ENCODE results near the gene RGSL1.

- no peak for TF ChIP-seq CTCF (conservative IDR thresholded peaks at IDR 0.05 in 1 of 2, IDR thresholded peaks at IDR 0.05 in 1 of 2; ENCODE audit: extremely low read depth in 1 of 2, insufficient read depth in 1 of 2, low read depth in 1 of 2, low read length in 2 of 2)
- TF ChIP-seq EZH2 (IDR thresholded peaks at IDR 0.05; ENCODE audit: borderline replicate concordance, low read length), result no peak
Measured at GRCh38 chr1:182575540-182576149, 125.7 kb downstream of the RGSL1 start.
